A673 (cell line): ENCODE measurements around the gene BNC2. TPM values are rescaled to one million over a fixed set of nuclear protein-coding genes. Genes with fewer than 3 reads are reported as not detected.

Experiments used
- BruUV-seq: library from RNA; stranded (reverse); fragments of 400-500 nt; replicated peaks from 2 replicates; lab custom pipeline; 2021; lab: Mats Ljungman, UMichigan
- CTCF ChIA-PET: fragments of 300-600 bp; sonication (Branson Sonifier 250); formaldehyde crosslinking; loops from one replicate; lab custom pipeline; 2022; ENCODE audit warnings: antibody characterized with exemption; lab: Charles Lee
- POLR2A ChIA-PET: fragments of 300-600 bp; sonication (Branson Sonifier 250); formaldehyde crosslinking; loops from one replicate; lab custom pipeline; 2022; ENCODE audit warnings: antibody characterized with exemption; ENCODE audit not compliant: low non-redundant PET; lab: Charles Lee
- DNase-seq: peaks from one replicate; pipeline ENCODE4 v3.0.0-alpha.2; 2015; ENCODE audit warnings: low spot score
- H3K27ac ChIP-seq: fragments of 200-600 bp; sonication (generic); 2 replicates; pipeline ENCODE4 v1.5.1; 2016; ENCODE audit warnings: mixed run types, low read depth, mild to moderate bottlenecking, mixed read lengths, antibody characterized with exemption, low read length; ENCODE audit not compliant: poor library complexity, severe bottlenecking
- H3K27me3 ChIP-seq: fragments of 200-600 bp; sonication (generic); replicated peaks from 2 replicates; pipeline ENCODE4 v1.6.1; 2017; ENCODE audit warnings: mixed run types, low read depth, mild to moderate bottlenecking, mixed read lengths, antibody characterized with exemption, low read length; ENCODE audit not compliant: insufficient read depth, poor library complexity
- H3K36me3 ChIP-seq: fragments of 200-600 bp; sonication (generic); 2 replicates; pipeline ENCODE4 v1.6.1; 2016; ENCODE audit warnings: mixed run types, mild to moderate bottlenecking, mixed read lengths, antibody characterized with exemption, low read length; ENCODE audit not compliant: insufficient read depth, poor library complexity, severe bottlenecking
- H3K4me1 ChIP-seq: fragments of 200-600 bp; sonication (generic); 2 replicates; pipeline ENCODE4 v1.6.1; 2017; ENCODE audit warnings: mixed run types, mild to moderate bottlenecking, mixed read lengths, antibody characterized with exemption, low read length; ENCODE audit not compliant: insufficient read depth, poor library complexity, severe bottlenecking
- H3K4me3 ChIP-seq: fragments of 200-600 bp; sonication (generic); 2 replicates; pipeline ENCODE4 v1.5.1; 2016; ENCODE audit warnings: low read depth, mixed run types, mild to moderate bottlenecking, mixed read lengths, low read length; ENCODE audit not compliant: poor library complexity, severe bottlenecking
- H3K9me3 ChIP-seq: fragments of 200-600 bp; sonication (generic); 2 replicates; pipeline ENCODE4 v1.6.1; 2016; ENCODE audit warnings: mixed run types, low read depth, mild to moderate bottlenecking, mixed read lengths, antibody characterized with exemption, low read length; ENCODE audit not compliant: poor library complexity, severe bottlenecking
- CTCF ChIP-seq: fragments of 300-800, 200-600 bp; sonication (generic); conservative IDR thresholded peaks from 2 replicates; pipeline ENCODE4 v1.5.1; 2017; ENCODE audit warnings: low read depth, mild to moderate bottlenecking, antibody characterized with exemption, low read length, moderate library complexity, mixed read lengths
- EZH2 ChIP-seq: fragments of 200-600 bp; sonication (generic); IDR thresholded peaks from 2 replicates; pipeline ENCODE4 v1.6.1; 2017; ENCODE audit warnings: borderline replicate concordance, low read depth, mild to moderate bottlenecking, mixed read lengths, antibody characterized with exemption, low read length; ENCODE audit not compliant: poor library complexity, severe bottlenecking
- intact Hi-C: fragments of 100-400 bp; cut with micrococcal nuclease; formaldehyde crosslinking; loops from one replicate; pipeline ENCODE4 v1.10.0; 2022; ENCODE audit not compliant: unreplicated experiment
- total RNA-seq: library from RNA; stranded (reverse); gene quantifications from 2 replicates; pipeline ENCODE4 v1.2.3, GENCODE V29; 2021

Gene BNC2
- total RNA-seq, 1 experiment from 2014 or later = 0.45 TPM

- DNase-seq = no peak
- no TSS peak for BruUV-seq
- Histone ChIP-seq H3K9me3 (no peaks in the 10 kb centered on the region), H3K27me3 (no peaks in the 10 kb centered on the region), H3K4me3 (no peak overlapping the region), H3K36me3 (no peaks in the 10 kb centered on the region), H3K4me1 (peaks cover 10% of the 10 kb centered on the region), H3K27ac (no peak overlapping the region)
- TF ChIP-seq EZH2 = no peak
- no peak for TF ChIP-seq CTCF
- ChIA-PET CTCF (no interaction called here), POLR2A (no interaction called here)
- intact Hi-C loops = no loop called here
These were observed 187.1 kb downstream of the BNC2 start for GRCh38 chr9:16683326-16683725.

GRCh38 chr9:16682273-16682672, 188.2 kb downstream of the BNC2 start:
- H3K4me3 ChIP-seq = no peak overlapping the region
- ChIA-PET POLR2A (no interaction called here), CTCF (no interaction called here)
- no peak overlapping the region for H3K27ac ChIP-seq
- DNase-seq = no peak
- no peaks in the 10 kb centered on the region for H3K9me3 ChIP-seq
- BruUV-seq = no TSS peak
- intact Hi-C loops = no loop called here
- H3K4me1 ChIP-seq = peaks cover 10% of the 10 kb centered on the region
- H3K36me3 ChIP-seq = no peaks in the 10 kb centered on the region
- H3K27me3 ChIP-seq = no peaks in the 10 kb centered on the region
- TF ChIP-seq EZH2 = no peak
- TF ChIP-seq CTCF = no peak

GRCh38 chr9:16681652-16681987, 188.8 kb downstream of the BNC2 start:
- no peaks in the 10 kb centered on the region for H3K9me3 ChIP-seq
- no peaks in the 10 kb centered on the region for H3K27me3 ChIP-seq
- H3K4me3 ChIP-seq = no peak overlapping the region
- TF ChIP-seq CTCF = no peak
- TF ChIP-seq EZH2 = no peak
- H3K4me1 ChIP-seq = peaks cover 10% of the 10 kb centered on the region
- intact Hi-C loops = no loop called here
- ChIA-PET POLR2A (no interaction called here), CTCF (no interaction called here)
- no TSS peak for BruUV-seq
- no peak overlapping the region for H3K27ac ChIP-seq
- no peak for DNase-seq
- H3K36me3 ChIP-seq = no peaks in the 10 kb centered on the region
